ENCODE data around the gene KDM2A.
A peak's percentile ranks its signal among the peaks of the same experiment; 100 is the strongest.

The KDM2A gene

DNA sequence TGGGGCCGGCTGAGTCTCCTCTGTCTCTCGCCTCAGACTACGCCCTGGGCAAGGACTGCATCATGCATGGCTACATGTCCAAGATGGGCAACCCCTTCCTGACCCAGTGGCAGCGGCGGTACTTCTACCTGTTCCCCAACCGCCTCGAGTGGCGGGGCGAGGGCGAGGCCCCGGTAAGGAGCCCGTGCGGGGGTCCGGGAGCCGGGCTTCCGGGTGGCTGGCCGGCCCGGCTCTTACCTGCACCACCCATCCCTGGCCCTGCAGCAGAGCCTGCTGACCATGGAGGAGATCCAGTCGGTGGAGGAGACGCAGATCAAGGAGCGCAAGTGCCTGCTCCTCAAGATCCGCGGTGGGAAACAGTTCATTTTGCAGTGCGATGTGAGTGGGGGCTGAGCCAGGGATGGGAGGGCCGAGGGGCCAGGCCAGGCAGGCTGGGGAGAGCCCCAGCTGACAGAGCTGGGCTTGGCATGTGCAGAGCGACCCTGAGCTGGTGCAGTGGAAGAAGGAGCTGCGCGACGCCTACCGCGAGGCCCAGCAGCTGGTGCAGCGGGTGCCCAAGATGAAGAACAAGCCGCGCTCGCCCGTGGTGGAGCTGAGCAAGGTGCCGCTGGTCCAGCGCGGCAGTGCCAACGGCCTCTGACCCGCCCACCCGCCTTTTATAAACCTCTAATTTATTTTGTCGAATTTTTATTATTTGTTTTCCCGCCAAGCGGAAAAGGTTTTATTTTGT, 165.9 kb downstream of the KDM2A start:
- no peak for DNase-seq (ENCODE audit: low spot score)

DNA sequence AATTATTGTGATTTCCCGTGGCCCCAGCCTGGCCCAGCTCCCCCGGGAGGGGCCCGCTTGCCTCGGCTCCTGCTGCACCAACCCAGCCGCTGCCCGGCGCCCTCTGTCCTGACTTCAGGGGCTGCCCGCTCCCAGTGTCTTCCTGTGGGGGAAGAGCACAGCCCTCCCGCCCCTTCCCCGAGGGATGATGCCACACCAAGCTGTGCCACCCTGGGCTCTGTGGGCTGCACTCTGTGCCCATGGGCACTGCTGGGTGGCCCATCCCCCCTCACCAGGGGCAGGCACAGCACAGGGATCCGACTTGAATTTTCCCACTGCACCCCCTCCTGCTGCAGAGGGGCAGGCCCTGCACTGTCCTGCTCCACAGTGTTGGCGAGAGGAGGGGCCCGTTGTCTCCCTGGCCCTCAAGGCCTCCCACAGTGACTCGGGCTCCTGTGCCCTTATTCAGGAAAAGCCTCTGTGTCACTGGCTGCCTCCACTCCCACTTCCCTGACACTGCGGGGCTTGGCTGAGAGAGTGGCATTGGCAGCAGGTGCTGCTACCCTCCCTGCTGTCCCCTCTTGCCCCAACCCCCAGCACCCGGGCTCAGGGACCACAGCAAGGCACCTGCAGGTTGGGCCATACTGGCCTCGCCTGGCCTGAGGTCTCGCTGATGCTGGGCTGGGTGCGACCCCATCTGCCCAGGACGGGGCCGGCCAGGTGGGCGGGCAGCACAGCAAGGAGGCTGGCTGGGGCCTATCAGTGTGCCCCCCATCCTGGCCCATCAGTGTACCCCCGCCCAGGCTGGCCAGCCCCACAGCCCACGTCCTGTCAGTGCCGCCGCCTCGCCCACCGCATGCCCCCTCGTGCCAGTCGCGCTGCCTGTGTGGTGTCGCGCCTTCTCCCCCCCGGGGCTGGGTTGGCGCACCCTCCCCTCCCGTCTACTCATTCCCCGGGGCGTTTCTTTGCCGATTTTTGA, 166.8 kb downstream of the KDM2A start:
- no peak for DNase-seq (ENCODE audit: low spot score)

- DNase-seq (ENCODE audit: low spot score): no peak
Observed at GRCh38 chr11:67286621-67287333, 167.7 kb downstream of the KDM2A start.

DNA sequence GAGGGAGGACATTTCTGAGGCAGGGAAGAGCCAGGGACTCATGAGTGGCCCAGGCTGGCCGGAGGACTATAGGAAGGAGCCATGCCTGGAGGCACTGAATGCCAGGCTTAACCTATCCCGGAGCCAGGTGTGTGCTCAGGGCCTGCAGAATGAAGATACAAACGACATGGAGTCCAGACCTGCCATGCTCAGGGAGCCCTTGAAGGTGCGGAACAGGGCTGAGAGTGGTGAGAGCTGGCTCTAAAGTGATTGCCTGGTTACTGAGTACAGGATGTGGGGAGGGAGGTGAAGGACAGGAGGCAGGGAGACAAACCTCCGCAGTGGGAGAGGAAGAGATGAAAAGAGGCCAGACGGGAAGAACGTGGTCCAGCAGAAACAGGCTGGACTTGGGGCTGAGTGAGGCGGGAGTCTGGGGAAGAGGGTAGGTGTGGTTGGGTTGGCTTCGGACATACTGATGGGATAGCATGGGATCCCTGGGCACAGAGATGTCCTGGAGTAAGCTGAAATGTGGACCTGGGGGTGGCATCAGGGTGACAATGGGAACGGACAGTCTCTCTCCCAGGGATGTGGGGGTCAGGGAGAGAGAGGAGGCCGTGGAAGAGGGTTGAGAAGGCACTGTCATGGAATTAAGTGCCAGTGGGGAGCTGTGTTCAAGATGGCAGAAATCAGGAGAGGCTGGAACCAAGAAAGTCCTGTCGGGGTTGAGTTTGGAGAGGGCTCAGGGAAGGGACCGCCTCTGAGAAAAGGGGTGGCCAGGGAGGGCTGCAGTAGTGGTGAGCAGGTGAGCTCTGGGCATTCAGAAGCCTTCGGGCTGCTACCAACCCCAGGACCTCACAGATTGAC, 168.5 kb downstream of the KDM2A start:
- no peak for DNase-seq (ENCODE audit: low spot score)

DNA sequence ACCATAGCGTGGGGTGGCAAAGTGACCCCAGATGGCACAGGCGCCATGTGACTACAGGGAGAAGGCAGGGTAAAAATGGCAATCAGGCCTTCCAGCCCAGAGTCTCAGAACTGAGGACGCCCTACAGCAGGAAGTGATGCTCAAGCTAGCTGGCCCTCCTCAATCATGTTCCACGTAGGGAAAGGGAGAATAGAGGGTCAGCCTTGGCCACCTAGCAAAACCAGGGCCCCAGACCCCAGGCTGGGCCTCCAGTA, 169.1 kb downstream of the KDM2A start:
- no peak for DNase-seq (ENCODE audit: low spot score)

- DNase-seq (ENCODE audit: low spot score): peak; percentile 86
Observed at GRCh38 chr11:67288452-67289225, 169.6 kb downstream of the KDM2A start.

DNA sequence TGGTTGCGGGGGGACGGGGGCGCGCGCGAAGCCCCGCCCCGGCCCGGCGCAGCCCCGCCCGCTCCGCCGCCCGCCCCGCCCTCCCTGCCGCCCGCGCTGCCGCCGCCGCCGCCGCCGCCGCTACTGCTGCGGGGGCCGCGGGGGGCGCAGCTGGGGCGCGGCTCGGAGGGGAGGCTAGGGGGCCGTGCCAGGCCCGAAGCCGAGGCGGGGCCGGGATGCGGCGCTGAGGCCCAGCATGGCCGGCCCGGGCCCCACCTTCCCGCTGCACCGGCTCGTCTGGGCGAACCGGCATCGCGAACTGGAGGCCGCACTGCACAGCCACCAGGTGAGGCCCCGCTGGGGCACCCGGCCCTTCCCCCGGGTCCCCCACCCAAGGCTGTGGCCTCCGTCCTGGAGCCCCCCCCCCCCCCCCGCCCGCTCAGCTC, 170.2 kb downstream of the KDM2A start, which contains the start of gene ANKRD13D:
TSS of gene ANKRD13D (plus strand) at position 78 of the 425 bp plus-strand sequence. CDS start at position 236, 158 bp downstream.
- peak; percentile 83 for DNase-seq (ENCODE audit: low spot score)

GRCh38 chr11:67289651-67290479, 170.8 kb downstream of the KDM2A start:
- DNase-seq (ENCODE audit: low spot score): no peak

- DNase-seq (ENCODE audit: low spot score): no peak
Observed at GRCh38 chr11:67290801-67291200, 171.7 kb downstream of the KDM2A start.

DNA sequence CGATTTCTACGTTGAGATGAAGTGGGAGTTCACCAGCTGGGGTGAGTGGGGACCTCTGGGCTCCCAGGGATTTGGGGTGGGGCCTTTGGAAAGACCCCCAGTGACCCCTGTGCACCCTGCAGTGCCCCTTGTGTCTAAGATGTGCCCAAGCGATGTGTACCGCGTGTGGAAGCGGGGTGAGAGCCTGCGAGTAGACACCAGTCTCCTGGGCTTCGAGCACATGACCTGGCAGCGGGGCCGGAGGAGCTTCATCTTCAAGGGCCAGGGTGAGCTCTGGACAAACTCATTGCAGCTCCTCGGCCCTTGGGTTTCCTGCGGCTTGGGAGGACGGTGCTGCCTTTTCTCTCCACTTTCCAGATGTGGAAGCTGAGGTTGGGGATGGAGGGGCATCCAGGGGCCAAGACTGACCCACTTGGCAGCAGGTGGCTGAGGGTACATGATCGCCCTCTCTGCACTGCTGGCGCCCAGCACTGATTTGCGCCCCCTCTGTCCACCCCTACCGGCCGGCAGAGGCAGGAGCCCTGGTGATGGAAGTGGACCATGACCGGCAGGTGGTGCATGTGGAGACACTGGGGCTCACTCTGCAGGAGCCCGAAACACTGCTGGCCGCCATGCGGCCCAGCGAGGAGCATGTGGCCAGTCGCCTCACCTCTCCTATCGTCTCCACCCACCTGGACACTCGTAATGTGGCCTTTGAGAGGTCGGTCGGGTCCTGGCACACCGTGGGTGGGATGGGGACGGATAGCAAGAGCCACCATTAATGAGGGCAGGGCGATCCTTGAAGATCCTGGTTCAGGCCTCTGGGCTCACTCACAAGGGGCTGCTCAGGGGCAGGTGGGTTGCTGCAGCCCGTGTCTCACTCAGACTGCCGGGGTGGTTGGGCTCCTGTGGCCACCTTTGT, 172.7 kb downstream of the KDM2A start:
- DNase-seq (ENCODE audit: low spot score): no peak

GRCh38 chr11:67292671-67293070, 173.6 kb downstream of the KDM2A start:
- no peak for DNase-seq (ENCODE audit: low spot score)

DNA sequence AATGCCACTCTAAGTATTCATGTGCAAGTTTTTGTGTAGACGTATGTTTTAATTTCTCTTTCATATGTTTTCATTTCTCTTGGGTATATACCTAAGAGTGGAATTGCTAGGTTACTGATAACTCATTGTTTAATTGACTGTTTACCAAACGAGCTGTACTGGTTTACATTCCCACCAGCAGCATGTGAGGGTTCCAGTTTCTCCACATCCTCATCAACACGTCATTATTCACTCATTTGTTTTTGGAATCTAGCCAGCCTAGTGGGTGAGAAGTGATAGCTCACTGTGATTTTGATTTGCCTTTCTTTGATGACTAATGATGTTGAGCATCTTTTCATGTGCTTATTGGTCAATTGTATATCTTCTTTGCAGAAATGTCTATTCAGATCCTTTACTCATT, 174.0 kb downstream of the KDM2A start:
- DNase-seq (ENCODE audit: low spot score): no peak

DNA sequence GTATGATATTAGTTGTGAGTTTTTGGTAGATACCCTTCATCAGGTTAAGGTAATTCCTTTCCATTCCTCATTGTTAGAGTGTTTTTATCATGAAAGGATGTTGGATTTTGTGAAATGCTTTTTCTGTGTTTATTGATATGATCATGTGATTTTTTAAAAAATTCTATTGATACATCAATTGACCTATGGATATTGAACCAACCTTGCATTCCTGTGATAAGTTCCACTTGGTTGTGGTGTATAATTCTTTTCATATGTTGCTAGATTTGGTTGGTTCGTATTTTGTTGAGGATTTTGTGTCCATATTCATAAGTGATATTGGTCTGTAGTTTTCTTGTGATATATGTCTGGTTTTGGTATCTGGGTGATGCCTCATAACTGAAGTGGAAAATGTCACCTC, 176.8 kb downstream of the KDM2A start:
- no peak for DNase-seq (ENCODE audit: low spot score)

DNA sequence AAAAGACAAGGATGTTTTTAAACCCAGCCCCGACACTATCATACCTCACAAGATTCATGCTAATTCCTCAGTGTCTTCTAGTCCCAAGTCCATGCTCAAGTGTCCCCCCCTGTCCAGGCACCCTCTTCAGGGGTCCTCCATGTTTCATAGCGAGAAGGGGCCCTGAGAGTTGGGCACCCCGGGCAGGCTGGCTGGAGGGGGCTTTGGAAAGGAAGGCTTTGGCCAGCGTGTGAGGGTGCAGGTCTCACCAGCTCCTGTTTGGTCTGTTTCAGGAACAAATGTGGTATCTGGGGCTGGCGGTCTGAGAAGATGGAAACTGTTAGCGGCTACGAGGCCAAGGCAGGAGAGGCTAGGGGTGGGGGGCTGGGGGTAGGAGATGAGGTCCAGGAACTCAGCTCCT, 179.7 kb downstream of the KDM2A start:
- no peak for DNase-seq (ENCODE audit: low spot score)

DNA sequence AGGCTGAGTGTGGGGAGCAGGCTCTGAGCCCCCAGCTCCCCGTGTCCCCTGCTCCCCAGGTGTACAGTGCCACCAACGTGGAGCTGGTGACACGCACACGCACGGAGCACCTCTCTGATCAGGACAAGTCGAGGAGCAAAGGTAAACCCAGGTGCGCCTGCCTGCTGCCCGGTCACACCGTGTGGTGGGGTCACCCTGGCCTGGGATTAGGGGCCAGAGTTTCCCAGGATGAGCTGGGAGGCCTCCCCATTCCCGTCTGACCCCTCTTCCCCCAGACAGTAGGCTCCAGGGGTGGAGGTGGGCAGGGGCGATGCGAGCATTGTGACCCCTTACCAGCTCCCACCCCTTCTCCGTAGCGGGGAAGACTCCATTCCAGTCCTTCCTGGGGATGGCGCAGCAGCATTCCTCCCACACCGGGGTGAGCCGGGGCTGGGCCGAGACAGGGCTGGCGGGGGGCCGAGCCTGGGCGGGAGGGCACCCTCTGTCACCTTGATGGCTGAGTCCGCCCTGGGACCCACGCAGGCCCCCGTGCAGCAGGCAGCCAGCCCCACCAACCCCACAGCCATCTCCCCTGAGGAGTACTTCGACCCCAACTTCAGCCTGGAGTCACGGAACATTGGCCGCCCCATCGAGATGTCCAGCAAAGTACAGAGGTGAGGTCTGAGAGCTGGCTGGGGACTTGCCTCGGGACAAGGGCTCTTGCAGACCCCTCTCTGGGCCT, 180.6 kb downstream of the KDM2A start:
- no peak for DNase-seq (ENCODE audit: low spot score)

DNA sequence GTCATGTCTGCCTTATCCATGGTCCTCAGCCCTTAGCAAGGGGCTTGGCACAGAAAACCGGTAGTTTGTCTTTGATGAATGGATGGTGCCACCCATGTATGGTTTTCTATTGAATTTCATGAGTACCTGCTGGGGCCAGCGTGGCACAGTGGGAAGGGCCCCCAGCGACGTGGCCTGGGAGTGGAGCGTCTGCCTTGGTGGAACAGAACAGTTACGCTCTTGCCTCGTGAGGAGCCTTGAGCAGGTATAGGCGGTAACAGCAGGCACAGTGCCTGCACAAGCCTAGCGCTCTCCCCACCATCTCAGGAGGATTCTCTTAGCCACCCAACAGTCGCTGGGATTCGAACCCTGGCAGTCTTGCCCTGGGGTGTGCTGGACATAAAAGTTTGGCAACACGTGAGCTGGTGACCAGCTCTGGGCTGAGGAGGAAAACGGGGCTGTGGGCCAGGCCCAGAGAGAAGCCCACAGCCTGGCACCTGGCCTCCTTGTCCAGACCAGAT, 181.2 kb downstream of the KDM2A start:
- no peak for DNase-seq (ENCODE audit: low spot score)

- no peak for DNase-seq (ENCODE audit: low spot score)
Observed at GRCh38 chr11:67300756-67301312, 181.8 kb downstream of the KDM2A start.

Data from Ammon's horn (tissue), 1 donor.